ENCODE measurements around the gene IL20RA.

Gene IL20RA

DNA sequence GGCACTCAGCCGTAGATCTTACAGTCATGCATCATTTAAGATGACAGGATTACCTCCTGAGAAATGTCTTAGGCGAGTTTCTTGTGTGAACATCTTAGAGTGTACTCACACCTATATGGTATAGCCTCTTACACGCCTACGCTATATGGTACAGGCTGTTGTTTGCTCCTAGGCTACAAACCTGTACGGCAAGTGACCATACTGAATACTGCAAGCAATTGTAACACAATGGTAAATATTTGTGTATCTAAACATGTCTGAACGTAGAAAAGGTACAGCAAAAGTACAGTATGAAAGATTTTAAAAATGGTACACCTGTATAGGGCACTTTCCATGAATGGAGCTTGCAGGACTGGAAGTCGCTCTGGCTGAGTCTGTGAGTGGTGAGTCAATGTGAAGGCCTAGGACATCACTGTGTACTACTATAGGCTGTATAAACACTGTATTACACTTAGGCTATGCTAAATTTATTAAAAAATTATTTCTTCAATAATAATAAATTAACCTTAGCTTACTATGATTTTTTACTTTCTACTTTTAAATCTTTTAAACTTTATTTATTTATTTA, 541 bp upstream of the IL20RA start:
- no peak for DNase-seq (ENCODE audit: low read depth)

DNA sequence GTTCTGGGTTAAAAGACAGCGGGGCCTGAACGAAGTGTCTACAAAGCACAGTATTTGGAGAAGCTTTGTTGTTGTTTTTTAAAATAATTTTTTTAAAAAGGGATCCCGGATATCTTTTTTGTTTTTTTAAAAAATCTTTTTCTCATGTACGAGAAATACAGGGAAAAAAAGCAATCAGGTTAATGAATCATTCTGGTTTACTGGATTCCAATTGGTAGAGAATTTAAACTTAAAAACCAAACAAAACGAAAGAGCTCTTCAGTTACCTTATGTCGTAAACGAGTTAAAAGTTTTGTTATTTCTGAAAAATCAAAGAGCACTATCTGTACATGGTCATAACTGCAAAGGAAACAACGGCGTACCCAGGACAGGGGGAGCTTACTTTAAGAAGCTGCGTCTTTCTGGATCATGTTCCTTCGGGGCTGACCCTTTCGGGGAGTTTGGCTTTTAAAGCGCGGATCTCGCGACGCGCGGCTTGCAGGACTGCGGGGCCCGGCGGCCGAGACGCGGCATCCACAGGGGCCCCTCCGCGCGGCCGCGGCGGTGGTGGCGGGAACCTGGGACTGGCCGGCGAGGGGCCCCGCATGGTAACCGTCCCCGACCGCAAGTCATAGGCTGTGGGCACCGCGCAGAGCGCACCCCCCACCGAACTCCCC, 927 bp downstream of the IL20RA start:
- DNase-seq (ENCODE audit: low read depth), result no peak

DNA sequence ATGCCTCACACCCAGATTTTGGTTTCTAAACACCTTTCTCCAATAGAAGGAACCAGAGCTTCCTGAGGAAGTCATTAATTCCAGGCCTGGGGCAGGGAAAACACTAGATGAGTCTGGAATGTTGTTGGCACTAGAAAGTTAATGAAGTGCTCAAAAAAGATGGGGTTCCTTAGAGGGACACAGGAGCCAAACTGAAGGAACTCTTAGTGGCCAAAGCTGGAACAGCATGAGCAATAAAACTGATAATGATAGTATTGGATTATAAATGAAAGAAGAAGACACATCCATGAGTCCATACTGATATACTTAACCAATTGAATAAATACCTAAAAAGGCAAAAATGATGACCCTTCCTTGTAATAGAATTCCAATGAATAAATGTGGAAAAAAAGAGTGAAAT, 4.4 kb downstream of the IL20RA start:
- DNase-seq (ENCODE audit: low read depth), result no peak

DNA sequence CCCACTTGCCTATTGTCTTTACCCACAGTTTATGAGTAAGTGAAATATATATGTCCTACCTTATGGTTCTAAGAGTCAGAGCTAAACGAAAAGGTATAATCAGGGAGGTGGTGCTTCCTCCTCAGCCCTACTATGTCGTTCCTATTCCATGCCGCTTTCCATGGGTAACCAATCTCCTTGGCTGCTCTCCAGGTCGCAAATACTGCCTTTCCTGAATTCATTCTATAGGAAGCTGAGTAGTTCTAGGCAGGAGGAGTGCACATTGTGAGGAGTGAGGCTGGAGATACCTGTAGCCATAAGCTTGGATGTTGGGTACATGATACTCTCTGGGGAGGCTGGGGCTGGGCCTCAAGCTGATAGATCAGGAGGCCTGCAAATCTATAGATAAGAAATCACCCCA, 5.8 kb downstream of the IL20RA start:
- no peak for DNase-seq (ENCODE audit: low read depth)

DNA sequence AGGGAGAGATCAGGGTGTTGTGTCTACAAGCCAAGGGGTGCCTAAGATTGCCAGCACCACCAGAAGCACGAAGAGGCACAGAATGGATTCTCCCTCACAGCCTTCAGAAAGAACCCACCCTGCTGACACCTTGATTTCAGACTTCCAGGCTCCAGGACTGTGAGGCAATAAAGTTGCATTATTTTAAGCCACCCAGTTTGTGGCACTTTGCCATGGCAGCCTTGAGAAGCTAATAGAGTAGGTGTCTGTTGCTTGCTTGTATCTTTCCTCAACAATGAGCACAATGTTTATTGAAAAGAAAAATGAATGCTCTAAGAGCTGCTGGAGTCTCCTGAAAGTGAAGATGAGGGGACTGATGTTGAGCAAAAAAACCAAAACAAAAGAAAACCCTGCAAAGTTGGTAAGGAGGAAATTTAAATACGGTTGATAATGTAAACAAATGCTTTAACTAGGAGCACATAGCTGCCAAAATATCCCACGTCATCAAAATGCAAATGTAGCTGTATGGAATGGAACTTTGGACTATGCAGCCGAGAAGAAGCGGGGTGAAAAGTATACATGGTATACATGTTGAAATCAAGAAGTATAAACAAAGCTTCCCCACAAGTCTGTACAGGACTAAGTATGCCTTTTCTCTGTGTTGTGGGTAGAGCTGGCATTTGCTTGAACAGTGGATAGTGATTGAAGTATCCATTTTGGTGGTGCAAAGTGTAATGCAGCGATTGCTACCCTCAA, 8.0 kb downstream of the IL20RA start:
- DNase-seq (ENCODE audit: low read depth), result no peak

DNA sequence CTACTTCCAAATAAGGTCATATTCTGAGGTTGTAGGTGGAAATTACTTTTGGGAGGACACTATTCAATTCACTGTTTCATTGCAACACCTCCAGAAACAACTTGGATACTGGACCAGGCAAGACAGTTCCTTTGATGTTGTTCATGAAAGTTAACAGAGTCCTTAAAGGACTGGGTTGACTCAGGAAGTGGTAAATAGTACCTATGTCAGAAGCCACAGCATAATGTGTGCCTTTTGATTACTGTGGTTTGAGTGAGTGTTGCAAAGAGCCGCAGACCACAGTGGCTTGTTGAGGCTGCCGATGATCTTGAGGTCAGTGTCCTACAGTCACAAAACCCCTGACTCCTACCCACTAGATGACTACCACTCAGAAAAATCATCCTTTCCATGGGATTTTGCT, 10.9 kb downstream of the IL20RA start:
- DNase-seq (ENCODE audit: low read depth), result peak; percentile 38

DNA sequence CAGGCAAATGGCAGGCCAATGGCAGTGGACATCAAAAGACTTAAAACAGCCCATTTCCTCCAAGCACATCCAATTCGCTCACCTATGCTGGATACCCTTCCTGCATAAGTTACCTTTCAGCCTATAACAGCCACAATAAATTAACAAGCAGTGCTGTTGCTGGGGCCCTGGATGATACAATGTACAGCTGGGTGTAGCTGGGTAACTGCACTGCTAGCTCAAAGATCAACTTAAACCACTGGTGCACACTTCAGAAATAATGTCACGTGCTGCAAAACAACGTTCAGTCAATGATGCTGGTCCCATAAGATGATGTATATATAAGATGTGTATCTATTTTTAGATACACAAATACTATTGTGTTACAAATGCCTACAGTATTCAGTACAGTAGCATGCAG, 13.6 kb downstream of the IL20RA start:
- DNase-seq (ENCODE audit: low read depth), result no peak

DNA sequence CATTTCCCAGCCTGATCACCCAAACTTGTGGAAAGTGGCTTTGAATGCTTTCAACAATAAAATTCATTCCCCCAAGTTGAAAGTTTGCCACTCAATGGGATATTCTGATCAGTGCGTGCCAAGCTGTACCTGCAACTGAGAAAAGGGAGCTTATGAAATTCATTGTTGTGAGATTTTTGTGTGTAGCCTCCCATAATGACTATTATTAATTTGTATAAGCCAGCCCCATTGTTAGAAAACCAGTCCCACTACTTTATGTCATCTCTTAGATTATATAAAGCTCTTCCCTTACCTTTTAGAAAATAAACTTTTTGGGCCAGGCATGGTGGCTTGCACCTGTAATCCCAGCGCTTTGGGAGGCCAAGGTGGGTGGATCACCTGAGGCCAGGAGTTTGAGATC, 15.9 kb downstream of the IL20RA start:
- no peak for DNase-seq (ENCODE audit: low read depth)

DNA sequence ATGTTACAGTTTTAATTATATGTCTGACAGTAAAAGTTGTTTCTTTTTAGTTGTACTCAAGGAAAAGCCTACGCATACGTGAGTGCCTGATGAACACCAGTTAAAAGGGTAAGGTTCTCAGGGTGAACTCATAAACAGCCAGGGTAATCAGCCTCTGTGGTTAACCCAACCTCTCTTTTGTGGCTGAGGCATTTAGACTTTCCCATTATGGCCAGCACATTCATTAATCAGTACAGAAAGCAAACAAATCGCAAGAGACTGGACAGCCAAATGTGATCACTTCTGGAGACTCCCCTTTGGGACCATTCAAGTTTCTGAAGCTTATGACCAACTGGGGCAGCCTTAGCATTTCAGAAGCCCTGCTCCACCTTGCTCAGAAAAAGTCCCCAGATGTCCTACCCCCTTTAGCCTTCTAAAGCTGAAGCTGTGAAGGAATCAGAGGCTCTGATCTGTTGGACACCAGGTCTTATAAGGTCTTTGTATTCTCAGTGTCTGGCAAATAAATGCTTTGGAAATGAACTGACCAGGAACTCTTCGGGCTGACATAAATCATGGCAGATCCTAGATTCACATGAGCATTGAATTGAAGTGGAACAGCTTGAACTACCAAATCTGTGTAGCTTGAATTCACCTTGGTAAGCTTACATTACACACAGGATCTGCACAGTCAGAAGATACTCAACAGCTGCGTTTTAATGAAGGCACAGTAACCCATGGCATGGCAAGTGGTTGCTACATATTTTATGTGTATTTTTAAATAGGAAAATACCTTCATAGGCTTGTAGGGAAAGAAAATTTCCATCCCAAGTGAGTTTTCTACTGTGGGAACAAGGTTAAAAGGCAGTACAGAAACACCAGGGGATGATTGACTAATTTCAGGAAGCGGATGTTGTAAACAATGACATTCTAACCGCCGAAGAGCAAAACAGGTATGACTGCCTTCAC, 18.7 kb downstream of the IL20RA start:
- DNase-seq (ENCODE audit: low read depth), result no peak

DNA sequence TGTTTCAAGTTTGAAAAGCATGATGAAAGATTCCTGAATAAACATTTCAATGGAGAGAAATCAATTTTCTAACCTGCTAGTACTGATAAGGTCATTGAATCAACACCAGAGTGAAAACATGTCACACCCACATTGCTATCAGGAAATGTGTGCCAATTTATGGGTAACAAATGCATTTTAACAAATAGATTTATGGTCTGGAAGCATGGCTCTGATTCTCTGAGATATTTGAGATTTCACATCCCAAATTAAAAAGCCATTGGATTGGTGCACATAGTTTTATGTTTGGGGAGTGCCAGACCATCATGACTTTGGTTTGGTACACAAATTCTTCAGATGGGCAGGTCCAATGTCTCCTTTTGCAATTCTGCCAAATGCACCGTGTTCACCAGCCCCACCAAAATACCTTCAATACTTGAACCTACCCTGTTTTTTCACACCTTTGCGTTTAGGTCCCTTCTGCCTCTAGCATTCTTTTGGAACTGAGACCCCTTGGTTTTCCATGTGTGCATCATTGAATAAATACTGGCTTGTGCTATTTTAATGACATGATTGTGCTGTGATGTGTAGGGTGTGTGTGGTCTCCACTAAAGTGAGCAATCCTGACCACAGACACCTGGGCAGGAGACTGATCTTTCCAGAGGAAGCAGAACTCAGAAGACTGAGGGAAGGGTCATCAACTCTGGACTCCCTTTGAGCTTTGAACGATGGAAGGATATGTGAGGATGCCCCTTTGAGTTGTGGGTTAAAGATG, 20.4 kb downstream of the IL20RA start:
- DNase-seq (ENCODE audit: low read depth), result no peak

DNA sequence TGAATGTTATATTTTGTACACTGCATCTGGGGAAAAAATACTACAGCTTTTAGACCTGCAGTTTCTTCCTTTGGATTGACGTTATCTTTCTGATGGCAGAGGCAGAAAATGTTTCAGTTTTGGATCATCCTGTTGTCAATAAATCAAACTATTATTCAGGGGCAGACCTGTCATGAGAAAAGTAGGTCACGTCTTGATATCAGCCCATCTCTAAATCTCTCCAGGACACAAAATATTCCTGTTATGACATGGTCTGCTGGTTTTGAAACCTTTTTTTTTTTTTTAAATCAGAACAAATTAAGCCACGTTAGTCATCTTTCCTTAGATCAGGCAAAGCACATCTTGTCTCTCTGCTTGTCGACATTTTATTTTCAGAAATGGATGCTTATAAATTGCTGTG, 24.0 kb downstream of the IL20RA start:
- DNase-seq (ENCODE audit: low read depth), result no peak

DNA sequence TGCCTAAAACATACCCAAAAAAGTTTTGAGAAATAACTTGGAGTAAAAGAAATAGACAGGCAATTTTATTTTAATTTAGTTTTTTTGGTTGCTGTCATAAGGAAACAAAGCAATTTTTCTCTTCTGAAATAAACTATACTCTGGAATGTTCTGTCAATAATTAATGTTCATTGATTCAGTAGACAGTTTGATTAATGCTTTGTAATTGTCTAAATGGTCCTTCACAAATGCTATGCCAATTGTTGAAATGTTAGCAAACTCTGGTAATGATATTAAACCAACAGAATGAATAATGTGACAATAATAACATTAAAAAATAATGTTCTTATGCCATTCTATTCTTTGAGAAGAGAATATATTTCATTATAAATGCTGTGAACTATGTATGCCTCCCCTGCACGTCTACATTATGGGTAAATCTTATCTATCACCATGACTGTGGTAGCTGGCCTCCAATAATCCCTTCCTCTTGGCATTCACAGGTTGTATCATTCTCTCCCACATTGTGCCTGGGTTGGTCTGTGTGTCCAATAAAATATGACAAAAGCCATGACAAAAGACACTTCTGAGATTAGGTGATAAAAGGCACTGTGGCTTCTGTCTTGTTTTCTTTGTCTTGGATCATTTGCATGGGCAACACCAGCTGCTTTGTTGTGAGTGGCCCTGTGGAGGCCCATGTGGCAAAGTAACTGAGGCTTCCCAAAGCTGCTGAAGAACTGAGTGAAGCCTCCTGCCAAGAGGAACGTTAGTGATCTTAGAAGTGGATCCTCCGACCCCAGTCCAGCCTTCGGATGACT, 25.1 kb downstream of the IL20RA start:
- no peak for DNase-seq (ENCODE audit: low read depth)

DNA sequence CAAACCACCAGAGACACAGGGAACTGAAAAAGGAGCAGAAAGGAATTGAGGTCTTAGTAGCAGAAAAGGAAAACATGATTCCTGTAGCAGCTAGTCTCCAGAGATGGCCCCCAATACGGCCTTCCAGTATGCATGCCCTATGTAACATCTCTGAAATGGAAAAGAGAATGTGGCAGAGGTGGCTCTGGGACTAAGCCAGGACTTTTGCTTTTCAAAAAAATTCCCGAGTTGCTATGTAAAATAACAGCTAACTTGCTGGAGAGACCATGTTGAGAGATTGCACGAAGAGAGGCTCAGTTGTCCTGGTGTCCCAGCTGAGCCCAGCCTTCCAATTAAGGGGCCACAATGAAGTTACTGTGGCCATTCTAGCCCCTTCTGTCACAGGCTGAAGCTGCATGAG, 27.7 kb downstream of the IL20RA start:
- no peak for DNase-seq (ENCODE audit: low read depth)

DNA sequence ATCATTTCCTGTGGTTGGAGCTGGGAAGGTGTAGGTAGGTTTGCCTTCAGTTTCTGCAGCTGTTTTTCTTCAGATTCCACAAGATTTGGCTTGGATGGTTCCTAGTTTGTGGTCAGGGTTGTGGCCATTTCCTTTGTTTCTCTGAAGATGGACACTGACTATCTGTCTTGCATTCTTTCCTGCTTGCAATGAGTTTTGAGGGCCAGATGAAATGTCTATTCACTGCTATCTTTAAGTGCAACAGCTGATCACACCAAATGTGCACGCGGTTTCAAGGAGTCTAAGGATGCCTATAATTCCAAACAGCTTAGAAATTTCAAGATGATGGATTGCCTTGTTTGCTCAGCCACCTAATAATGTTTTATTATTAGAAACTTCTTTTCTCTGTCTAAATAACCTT, 28.4 kb downstream of the IL20RA start:
- no peak for DNase-seq (ENCODE audit: low read depth)

DNA sequence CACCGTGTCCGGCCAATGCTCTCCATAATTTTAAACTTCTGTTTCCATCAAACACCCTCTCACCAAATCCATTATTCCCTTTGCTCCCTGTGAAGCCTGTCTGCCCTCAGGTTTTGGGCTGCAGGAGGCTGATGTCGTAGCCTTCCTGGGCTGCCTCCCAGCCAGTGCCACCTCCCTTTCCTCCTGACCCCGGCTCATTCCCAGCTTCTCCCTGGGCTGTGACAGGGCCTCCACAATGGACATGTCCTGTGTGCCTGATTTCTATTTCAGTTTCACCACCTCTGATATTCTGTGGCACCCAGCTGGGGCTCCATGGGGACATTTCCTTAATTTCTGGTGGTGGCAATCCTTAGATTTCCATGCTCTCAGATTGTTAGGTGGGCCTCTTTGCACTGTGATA, 28.8 kb downstream of the IL20RA start:
- DNase-seq (ENCODE audit: low read depth), result no peak

DNA sequence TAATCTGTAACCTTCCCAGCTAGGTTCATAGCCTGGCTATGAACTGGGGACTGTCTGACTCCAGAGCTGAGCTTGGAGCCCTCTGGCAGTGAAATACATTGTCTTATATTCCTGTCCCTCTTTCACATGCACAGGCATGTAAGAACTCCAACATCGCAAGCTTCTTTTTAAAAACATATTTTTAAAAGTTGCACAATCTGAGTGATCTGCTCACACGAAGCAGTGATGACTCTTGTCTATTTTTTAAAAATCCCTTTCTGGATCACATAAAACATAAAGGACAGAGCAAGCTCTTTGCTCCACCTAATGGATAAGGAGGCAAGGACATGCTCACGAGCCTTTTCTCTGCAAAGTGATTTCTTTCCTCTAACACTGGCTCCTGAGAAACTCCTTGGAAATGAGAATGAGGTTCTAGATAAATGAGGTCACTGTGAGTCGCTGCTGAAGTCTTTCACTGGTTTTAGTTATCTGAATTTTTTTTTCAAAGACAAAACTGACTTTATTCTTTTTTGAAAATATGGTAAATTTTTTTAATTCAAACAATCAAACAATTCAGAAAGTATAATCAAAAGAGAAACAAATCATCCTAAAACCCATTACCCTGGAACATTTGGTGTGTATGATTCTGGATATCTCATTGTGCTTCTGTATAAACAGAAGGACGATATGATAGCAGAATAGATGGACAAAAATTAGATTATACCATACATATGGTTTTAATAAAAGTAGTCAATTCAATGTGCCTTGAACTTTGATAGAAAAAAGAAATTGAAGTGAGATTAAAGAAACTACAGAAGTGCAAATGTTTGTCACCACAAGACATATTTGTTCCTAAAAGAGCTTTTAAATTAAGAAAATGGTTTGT, 30.8 kb downstream of the IL20RA start:
- no peak for DNase-seq (ENCODE audit: low read depth)

DNA sequence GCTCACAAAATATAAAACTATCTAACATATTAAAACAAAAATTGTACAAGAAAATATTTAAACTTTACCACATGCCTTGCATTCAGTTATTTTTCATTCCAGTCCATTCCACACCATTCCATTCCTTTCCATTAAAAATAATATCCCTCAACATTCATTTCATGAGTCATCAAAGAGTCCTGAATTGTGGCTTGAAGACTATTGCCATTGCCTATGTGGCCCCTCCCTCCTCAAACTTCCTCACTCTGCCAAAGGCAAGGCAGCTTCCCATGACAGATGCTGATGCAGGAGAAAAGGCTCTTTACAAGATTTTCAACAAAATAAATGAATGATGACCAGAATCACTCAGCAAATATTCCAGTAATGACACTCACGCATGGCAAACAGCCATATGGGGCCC, 31.7 kb downstream of the IL20RA start:
- DNase-seq (ENCODE audit: low read depth), result no peak

DNA sequence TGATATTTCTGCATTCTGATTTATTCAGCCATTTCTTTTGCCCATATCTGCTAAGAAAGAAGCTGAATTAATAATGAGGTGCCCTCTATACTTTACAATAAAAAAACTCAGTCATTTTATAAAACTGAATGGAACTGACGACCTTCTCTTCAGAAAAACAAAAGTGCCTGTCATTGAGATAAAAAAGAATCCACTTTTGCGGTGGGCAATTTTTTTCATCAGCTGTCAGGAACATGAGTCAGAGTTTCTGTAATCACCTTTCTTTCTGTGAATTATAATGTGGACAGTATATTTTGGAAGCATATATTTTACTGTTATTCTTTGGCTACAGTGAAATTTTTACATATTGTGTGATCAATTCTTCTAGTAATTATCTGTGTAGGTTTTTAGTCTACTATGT, 33.4 kb downstream of the IL20RA start:
- no peak for DNase-seq (ENCODE audit: low read depth)

DNA sequence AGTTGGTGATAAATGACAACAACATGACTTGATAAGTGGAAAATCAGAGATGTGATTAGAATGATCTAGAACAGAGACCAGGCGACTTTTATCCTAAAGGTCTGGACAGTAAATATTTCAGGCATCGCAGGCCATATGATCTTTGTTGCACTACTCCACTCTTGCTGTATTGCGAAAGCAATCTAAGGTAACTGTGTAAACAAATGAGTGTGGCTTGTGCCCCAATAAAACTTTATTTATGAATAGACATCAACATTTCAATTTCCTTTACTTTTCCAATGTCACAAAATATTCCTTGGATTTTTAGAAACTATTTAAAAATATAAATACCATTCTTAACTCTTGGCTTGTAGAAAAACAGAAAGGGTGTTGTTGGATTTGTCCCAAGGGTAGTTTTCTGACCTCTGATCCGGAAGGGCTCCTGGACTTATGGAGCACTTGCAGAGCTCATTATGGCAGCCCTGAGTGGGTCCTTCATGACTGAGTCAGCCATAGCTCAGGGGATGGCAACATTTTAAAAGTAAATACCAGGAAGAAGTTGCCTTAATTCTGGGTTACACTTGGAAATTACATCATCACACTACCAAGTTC, 34.5 kb downstream of the IL20RA start:
- DNase-seq (ENCODE audit: low read depth), result no peak

DNA sequence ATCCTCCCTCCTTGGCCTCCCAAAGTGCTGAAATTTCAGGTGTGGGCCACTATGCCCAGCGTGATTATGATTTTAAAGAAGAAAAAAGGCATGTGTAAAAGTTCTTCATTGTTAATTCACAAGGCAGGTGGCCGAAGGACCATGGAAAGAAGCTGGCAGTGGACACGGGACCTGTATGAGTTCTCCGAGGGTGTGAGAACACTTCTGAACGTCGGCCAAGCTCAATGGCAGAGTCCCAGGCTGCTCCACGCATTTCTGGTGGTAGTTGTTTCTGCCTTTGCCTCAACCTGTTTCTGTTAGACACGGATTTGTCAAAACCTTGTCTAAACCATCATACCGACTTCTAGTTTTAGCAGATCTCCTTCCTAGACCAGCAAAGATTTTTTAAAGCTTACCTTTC, 36.6 kb downstream of the IL20RA start:
- DNase-seq (ENCODE audit: low read depth), result no peak

Measured in stimulated activated CD8-positive, alpha-beta memory T cell treated with anti-CD3 and anti-CD28 coated beads, Interleukin-4, amount 100 ng/mL, for 24 hours (primary cell).